HG03575 (cell line): Measurements from ENCODE around the gene ZFP36L2.
"Not testable (repeated sequence)": the region's sequence is repeated elsewhere in the genome, so short reads cannot be mapped to it uniquely, and the experiment has no call there.

Source experiments
- ATAC-seq: cut with Tn5 transposase; IDR thresholded peaks from one replicate; pipeline ENCODE4 v1.9.1; 2021; ENCODE audit not compliant: unreplicated experiment, insufficient number of reproducible peaks, low FRiP score; ENCODE audit errors: extremely low read depth

Gene ZFP36L2

GRCh38 chr2:43194121-43194869 lies 32.1 kb downstream of the ZFP36L2 start:
- no peak for ATAC-seq

GRCh38 chr2:43193652-43194120 lies 32.7 kb downstream of the ZFP36L2 start:
- ATAC-seq, result no peak

GRCh38 chr2:43192744-43193651 lies 33.4 kb downstream of the ZFP36L2 start:
- no peak for ATAC-seq

- no peak for ATAC-seq
Measured at GRCh38 chr2:43191947-43192516, 34.4 kb downstream of the ZFP36L2 start.

GRCh38 chr2:43190311-43191052 lies 35.9 kb downstream of the ZFP36L2 start:
- ATAC-seq, result no peak

GRCh38 chr2:43189861-43190260 lies 36.5 kb downstream of the ZFP36L2 start:
- not testable (repeated sequence) for ATAC-seq

GRCh38 chr2:43188561-43189386 lies 37.6 kb downstream of the ZFP36L2 start:
- ATAC-seq, result no peak

- ATAC-seq, result no peak
Measured at GRCh38 chr2:43186679-43187374, 39.6 kb downstream of the ZFP36L2 start.

- no peak for ATAC-seq
Measured at GRCh38 chr2:43186321-43186678, 40.1 kb downstream of the ZFP36L2 start.

- ATAC-seq, result no peak
Measured at GRCh38 chr2:43185146-43185545, 41.3 kb downstream of the ZFP36L2 start.

- ATAC-seq, result no peak
Measured at GRCh38 chr2:43184339-43184895, 42.0 kb downstream of the ZFP36L2 start.

- no peak for ATAC-seq
Measured at GRCh38 chr2:43183743-43184142, 42.7 kb downstream of the ZFP36L2 start.

GRCh38 chr2:43180897-43181296 lies 45.5 kb downstream of the ZFP36L2 start:
- no peak for ATAC-seq

- ATAC-seq, result no peak
Measured at GRCh38 chr2:43179942-43180341, 46.5 kb downstream of the ZFP36L2 start.

GRCh38 chr2:43178602-43179542 lies 47.5 kb downstream of the ZFP36L2 start:
- ATAC-seq, result no peak

- no peak for ATAC-seq
Measured at GRCh38 chr2:43178055-43178598, 48.3 kb downstream of the ZFP36L2 start.
